ENCODE data around the gene RBMS2. TPM values are rescaled to one million over a fixed set of nuclear protein-coding genes. Genes with fewer than 3 reads are reported as not detected.

RBMS2 gene
- total RNA-seq, 2 experiments from 2014 or later: 2.5 to 5.1 TPM

DNA sequence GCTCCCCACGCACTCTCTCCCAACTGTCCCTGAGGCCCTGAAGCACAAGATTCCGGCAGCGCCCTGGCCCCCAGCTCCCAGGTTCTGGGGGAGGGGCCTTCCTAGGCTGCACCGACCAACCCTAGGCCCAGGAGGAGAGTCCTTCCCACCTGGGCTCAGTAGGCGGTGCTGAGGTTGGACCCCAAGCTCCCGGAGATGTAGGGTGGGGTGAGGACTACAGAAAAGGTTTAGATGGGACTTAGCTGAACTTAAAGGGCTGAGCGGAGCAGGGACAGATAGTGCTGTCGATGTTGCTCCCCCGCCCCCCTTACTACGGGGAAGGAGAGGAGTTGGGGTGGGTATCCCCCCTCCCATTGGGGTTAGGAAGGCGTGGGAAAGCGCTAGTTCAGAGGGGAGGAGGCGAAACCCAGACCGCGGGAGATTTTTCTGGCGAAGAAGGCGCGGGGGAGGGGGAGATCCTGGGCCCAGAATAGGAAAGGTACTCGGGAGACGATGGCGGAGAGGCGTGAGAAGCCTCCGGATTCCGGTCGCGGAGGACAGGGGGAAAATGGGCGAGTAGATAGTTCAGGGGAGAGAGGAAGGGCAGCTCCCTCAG lies 112.7 kb downstream of the RBMS2 start:
- peak; percentile 38 for DNase-seq
- intact Hi-C loops (cut with micrococcal nuclease): no loop called here
- no peaks in the 10 kb centered on the region for H3K27me3 Mint-ChIP-seq (ENCODE audit: low read depth)
- CTCF ChIA-PET: interaction anchor here (1.0 to 3.4 kb wide), 5 partner anchors 10 to 458 kb away, joined by 3 to 34 read pairs (median 23); partner anchors contain the start of gene ATP5F1B
- peaks cover 18% of the 10 kb centered on the region for H3K36me3 Mint-ChIP-seq (ENCODE audit: low read depth)
- H3K4me3 Mint-ChIP-seq: peak overlapping the region; percentile 86
- no peaks in the 10 kb centered on the region for H3K9me3 Mint-ChIP-seq
- H3K4me1 Mint-ChIP-seq (ENCODE audit: low read depth): peaks cover 75% of the 10 kb centered on the region
- H3K27ac Mint-ChIP-seq: peak overlapping the region; percentile 75

DNA sequence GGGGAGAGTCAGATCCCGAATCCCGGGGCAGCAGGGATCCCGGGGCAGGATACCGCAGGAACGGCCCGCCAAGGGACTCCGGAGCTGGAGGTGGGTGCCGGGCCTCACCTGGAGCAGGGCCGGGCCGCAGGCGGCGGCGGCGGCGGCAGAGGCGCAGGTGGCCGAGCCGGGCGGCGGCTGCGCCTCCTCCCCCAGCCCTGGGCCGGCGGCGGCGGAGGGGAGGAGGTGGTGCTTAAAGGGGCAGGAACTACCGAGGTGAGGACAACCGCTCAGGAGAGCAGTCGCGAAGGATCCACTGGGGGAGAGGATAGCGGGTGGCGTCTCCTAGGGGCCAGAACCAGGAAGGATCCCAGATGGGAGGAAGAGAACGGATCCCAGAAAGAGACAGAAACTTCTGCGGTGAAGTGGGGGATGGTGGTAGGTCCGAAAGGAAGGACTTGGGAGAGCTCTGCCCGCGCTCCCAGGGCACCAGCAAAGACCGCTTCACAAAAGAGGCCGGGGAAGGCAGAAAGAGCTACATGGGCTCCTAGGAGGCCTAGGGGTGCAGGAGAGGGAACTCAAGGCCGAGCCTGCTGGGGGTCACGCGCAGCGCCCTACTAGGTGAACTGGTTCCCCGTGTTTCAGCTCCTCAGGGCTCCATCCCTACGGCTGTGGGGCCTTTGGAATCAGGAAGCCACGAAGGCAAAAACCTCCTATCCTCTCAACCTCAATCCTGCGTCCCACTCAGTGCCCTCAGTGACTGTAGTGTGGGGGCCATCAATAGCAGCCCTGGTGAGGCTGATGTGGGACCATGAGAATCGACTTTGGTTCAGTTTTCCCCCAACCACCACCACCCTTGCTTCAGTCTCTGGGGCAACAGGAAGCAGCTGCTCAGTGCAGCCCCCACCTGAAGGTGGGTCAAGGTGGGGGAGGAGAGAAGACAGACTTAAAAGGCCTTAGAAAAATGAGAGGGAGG lies 113.5 kb downstream of the RBMS2 start:
- peak; percentile 74 for DNase-seq

DNA sequence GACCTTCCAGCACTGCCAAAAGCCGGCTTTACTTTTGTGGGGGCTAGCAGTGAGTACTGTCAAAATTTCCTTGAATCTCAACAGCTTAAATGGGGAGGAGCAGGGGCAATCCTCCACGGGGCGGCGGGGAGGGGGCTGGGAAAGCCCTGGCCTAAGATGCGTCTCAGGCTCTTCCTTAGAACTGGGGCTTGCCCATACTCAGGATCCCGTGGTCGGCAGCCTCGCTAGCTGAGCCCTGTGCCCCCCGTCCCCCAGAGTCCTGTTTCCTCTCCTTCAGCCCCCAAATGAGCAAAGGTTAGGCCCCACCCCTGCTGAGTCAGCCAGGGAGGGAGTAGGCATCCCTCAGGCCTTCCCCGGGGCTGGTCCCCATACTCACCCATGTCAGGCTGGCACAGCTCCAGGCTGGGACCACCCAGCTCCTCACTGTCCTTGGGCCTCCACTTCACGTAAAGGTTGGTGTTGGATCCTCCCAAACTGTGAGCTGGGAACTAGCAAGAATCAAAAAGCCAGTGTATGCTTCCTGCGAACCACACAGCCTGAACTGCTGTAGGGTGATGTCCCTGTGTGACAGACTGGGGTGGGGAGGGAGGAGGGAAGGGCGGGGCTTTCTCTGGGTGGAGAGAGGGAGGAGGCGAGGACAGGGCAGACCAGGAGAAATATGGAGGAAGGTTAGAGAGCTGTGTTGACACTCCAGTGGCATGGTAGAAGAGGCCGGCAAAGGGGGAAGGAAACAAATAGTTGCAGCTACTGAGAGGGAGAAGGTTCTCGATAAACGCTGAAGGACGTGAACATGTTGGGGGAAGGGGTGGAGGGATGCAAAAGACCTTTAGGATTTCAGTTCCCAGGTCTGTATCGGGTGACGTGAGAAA lies 114.4 kb downstream of the RBMS2 start:
- CTCF ChIA-PET: interaction anchor here (0.6 to 3.4 kb wide), 35 partner anchors 8 to 863 kb away, joined by 3 to 34 read pairs (median 5); partner anchors contain the start of genes ATP5F1B, GLS2 and NACA
- peaks cover 25% of the 10 kb centered on the region for H3K36me3 Mint-ChIP-seq (ENCODE audit: low read depth)
- no peaks in the 10 kb centered on the region for H3K9me3 Mint-ChIP-seq
- H3K27ac Mint-ChIP-seq: peak overlapping the region; percentile 91
- H3K4me1 Mint-ChIP-seq (ENCODE audit: low read depth): peaks cover 69% of the 10 kb centered on the region
- DNase-seq: peak; percentile 96
- H3K4me3 Mint-ChIP-seq: peak overlapping the region; percentile 86
- no peaks in the 10 kb centered on the region for H3K27me3 Mint-ChIP-seq (ENCODE audit: low read depth)
- intact Hi-C loops (cut with micrococcal nuclease): loop anchor here (1.0 to 5.0 kb wide), 15 partner anchors 8 to 841 kb away; partner anchors contain the start of genes ARHGAP9, IL23A, NAB2 and NABP2

More for the DNA sequence above, 113.5 kb downstream of the RBMS2 start:
- H3K36me3 Mint-ChIP-seq (ENCODE audit: low read depth): peaks cover 22% of the 10 kb centered on the region
- H3K27me3 Mint-ChIP-seq (ENCODE audit: low read depth): no peaks in the 10 kb centered on the region
- peaks cover 78% of the 10 kb centered on the region for H3K4me1 Mint-ChIP-seq (ENCODE audit: low read depth)
- H3K4me3 Mint-ChIP-seq: peak overlapping the region; percentile 86
- CTCF ChIA-PET: interaction anchor here (0.6 to 3.4 kb wide), 13 partner anchors 9 to 864 kb away, joined by 3 to 34 read pairs (median 5); partner anchors contain the start of genes ATP5F1B and GLS2
- intact Hi-C loops (cut with micrococcal nuclease): loop anchor here (5.0 kb wide), 6 partner anchors 298 to 842 kb away; partner anchors contain the start of genes ARHGAP9, IL23A, NAB2 and NABP2
- H3K27ac Mint-ChIP-seq: peak overlapping the region; percentile 91
- no peaks in the 10 kb centered on the region for H3K9me3 Mint-ChIP-seq

DNA sequence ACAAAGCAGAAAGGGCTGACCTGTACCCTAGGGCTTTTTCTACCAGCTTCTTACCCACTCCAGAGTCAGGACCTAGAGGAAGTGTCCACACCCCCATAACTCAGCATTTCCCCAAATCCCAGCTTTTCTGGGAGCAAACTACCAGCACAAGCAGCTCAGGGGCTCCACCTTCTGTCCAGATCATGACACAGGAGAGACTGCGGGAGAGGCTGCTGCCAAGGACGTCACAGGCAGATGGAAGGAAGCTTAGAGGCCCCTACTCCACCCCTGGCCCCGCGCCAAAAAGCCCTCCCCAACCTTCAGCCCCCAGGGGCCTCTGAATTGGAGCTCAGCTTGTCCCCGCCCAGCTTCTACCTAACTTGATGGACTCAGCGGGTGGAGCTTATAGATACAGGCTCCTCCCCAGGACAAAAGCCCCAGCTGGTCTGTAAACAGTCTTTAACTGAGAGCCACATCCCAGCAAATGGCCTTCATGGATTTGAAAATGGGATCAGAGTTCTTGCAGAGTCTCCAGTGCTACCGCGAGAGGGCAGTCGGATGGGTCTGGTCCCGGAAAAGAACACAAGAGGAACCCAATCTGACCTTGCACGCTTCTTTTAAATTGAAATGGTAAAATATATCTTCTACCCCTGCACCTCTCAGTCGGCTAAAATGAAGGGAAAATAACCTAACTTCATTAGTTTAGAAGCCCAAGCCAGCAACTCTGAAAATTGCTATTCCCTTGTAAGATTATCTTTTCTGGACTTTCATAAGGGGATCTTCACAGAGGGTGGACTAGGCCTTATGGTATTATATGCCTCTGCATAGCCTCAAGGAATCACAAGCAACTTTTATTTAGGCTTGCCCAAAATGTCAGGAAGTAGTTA lies 115.3 kb downstream of the RBMS2 start:
- CTCF ChIA-PET: interaction anchor here (0.7 to 3.4 kb wide), 35 partner anchors 9 to 628 kb away, joined by 3 to 34 read pairs (median 4); partner anchors contain the start of genes ATP5F1B, GLS2 and NACA

DNA sequence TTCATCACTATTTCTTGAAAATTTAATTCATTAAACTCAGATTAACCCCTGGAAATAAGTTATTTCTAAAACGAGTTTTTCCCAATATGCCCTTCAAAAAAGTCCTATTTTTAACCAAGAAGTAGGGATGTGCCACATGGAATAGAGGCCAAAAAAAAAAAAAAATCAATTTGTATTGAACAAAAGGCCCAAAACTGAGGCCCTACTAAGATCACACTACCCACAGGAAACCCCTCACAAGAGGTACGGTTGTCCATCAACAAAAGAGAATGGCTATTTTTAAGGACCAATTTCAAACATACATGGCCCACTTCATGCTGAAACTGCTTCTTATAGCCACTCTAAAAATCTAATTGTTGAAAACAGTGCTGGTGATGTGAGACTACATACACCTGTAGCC lies 116.0 kb downstream of the RBMS2 start:
- Mint-ChIP-seq H3K27me3 (ENCODE audit: low read depth) (no peaks in the 10 kb centered on the region), H3K9me3 (no peaks in the 10 kb centered on the region), H3K36me3 (ENCODE audit: low read depth) (peaks cover 34% of the 10 kb centered on the region), H3K4me3 (no peak overlapping the region), H3K27ac (peak overlapping the region; percentile 91), H3K4me1 (ENCODE audit: low read depth) (peaks cover 62% of the 10 kb centered on the region)
- DNase-seq: no peak
- intact Hi-C loops (cut with micrococcal nuclease): loop anchor here (2.0 to 5.0 kb wide), 7 partner anchors 117 to 840 kb away; partner anchors contain the start of genes ARHGAP9, IL23A, NAB2 and NABP2
- CTCF ChIA-PET: no interaction called here

More for the DNA sequence above, 115.3 kb downstream of the RBMS2 start:
- peak; percentile 97 for DNase-seq
- peaks cover 62% of the 10 kb centered on the region for H3K4me1 Mint-ChIP-seq (ENCODE audit: low read depth)
- H3K27ac Mint-ChIP-seq: peak overlapping the region; percentile 91
- peaks cover 27% of the 10 kb centered on the region for H3K36me3 Mint-ChIP-seq (ENCODE audit: low read depth)
- no peaks in the 10 kb centered on the region for H3K9me3 Mint-ChIP-seq
- H3K27me3 Mint-ChIP-seq (ENCODE audit: low read depth): no peaks in the 10 kb centered on the region
- intact Hi-C loops (cut with micrococcal nuclease): loop anchor here (1.0 to 5.0 kb wide), 15 partner anchors 9 to 840 kb away; partner anchors contain the start of genes ARHGAP9, IL23A, NAB2 and NABP2
- H3K4me3 Mint-ChIP-seq: peak overlapping the region; percentile 86

DNA sequence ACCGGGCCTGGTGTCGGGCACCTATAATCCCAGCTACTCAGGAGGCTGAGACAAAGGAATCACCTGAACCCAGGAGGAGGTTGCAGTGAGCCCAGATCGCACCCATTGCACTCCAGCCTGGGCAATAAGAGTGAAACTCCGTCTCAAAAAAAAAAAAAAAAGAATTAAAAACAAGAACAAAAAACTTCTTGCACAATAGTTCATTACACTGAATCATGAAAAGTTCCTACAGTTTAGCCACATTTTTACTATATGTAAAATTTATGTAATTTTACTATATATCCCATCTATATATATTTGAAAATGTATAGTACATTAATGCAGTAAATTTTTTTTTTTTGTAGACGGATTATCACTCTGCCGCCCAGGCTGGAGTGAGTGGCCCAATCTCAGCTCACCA lies 119.6 kb downstream of the RBMS2 start:
- H3K4me3 Mint-ChIP-seq: no peak overlapping the region
- intact Hi-C loops (cut with micrococcal nuclease): no loop called here
- H3K27ac Mint-ChIP-seq: no peak overlapping the region
- peaks cover 55% of the 10 kb centered on the region for H3K4me1 Mint-ChIP-seq (ENCODE audit: low read depth)
- H3K9me3 Mint-ChIP-seq: no peaks in the 10 kb centered on the region
- CTCF ChIA-PET: interaction anchor here (0.7 kb wide), 1 partner anchor 9 kb away, joined by 3 read pairs; no protein-coding TSS in a partner anchor
- no peaks in the 10 kb centered on the region for H3K27me3 Mint-ChIP-seq (ENCODE audit: low read depth)
- peaks cover 65% of the 10 kb centered on the region for H3K36me3 Mint-ChIP-seq (ENCODE audit: low read depth)
- no peak for DNase-seq

DNA sequence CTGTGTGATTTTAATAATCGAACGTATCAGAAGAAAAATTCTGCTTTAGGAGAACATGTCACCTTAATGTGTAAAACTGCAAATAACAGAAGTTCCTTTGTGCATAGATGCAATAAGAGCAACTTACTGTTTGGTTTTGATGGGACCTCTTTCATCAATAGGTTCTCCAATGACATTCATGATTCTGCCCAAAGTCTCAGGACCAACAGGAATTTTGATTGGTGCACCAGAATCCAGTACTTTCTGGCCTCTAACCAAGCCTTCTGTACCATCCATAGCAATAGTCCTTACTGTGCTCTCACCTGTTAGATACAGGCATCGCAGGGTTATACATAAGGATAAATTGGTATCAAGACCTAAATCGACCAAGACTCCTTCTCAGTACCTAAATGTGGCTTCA lies 123.0 kb downstream of the RBMS2 start:
- CTCF ChIA-PET: interaction anchor here (2.6 kb wide), 1 partner anchor 9 kb away, joined by 34 read pairs; no protein-coding TSS in a partner anchor
- H3K27ac Mint-ChIP-seq: peak overlapping the region; percentile 93
- no peak for DNase-seq
- H3K36me3 Mint-ChIP-seq (ENCODE audit: low read depth): peaks cover 47% of the 10 kb centered on the region
- H3K4me3 Mint-ChIP-seq: peak overlapping the region; percentile 96
- intact Hi-C loops (cut with micrococcal nuclease): no loop called here
- peaks cover 36% of the 10 kb centered on the region for H3K4me1 Mint-ChIP-seq (ENCODE audit: low read depth)
- H3K9me3 Mint-ChIP-seq: no peaks in the 10 kb centered on the region
- H3K27me3 Mint-ChIP-seq (ENCODE audit: low read depth): no peaks in the 10 kb centered on the region

DNA sequence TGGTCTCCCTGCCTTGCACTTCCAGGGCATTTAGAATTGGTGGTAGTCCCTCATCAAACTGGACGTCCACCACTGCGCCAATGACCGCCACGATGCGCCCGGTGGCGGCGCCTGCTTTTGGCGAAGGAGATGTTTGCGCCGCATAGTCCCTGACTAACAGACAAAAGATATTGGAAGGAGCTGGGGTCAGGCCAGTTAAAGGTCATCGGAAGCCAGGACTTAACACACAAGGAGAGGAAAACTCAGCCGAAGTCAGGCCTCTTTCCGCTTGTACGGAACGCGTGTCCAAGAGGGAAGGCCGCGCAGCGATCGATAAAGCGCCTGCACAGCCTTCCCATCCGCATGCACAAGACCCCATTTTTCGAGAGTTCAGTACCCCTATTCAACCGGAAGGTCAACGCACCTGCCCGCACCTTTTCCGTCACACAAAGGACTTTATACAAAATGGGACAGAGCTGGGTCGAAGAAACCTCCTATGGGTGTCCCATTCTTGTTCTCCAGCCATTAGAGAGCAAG lies 123.6 kb downstream of the RBMS2 start:
- Mint-ChIP-seq H3K4me3 (peak overlapping the region; percentile 96), H3K9me3 (no peaks in the 10 kb centered on the region), H3K36me3 (ENCODE audit: low read depth) (peaks cover 43% of the 10 kb centered on the region), H3K27ac (peak overlapping the region; percentile 93), H3K4me1 (ENCODE audit: low read depth) (peaks cover 33% of the 10 kb centered on the region), H3K27me3 (ENCODE audit: low read depth) (no peaks in the 10 kb centered on the region)
- CTCF ChIA-PET: interaction anchor here (0.9 to 2.6 kb wide), 2 partner anchors 9 to 130 kb away, joined by 3 to 34 read pairs; no protein-coding TSS in a partner anchor
- intact Hi-C loops (cut with micrococcal nuclease): no loop called here
- no peak for DNase-seq
